22Rv1 (cell line): ENCODE results near the gene CUTA.

Source experiments
- CTCF ChIP-seq: fragments of 450-650 bp; IDR thresholded peaks from 2 replicates; pipeline ENCODE4 v1.5.1; 2017; ENCODE audit warnings: mild to moderate bottlenecking
- ZFX ChIP-seq: fragments of 450-650 bp; IDR thresholded peaks from 2 replicates; pipeline ENCODE4 v1.6.1; 2017; ENCODE audit warnings: antibody characterized with exemption, borderline replicate concordance

- TF ChIP-seq CTCF (no peak), ZFX (no peak)
Observed at GRCh38 chr6:33415831-33416230, 2.1 kb downstream of the CUTA start.
